Smooth muscle cell (in vitro differentiated cells): Measurements from ENCODE around the gene CAND2. TPM values are rescaled to one million over a fixed set of nuclear protein-coding genes. Genes with fewer than 3 reads are reported as not detected.
A peak's percentile ranks its signal among the peaks of the same experiment; 100 is the strongest.

ENCODE experiments used
- DNase-seq: peaks from one replicate; lab custom pipeline; 2025; ENCODE audit not compliant: unreplicated experiment; lab: John Stamatoyannopoulos, UW
- H2AFZ ChIP-seq: fragments of 200-600 bp; sonication (generic); 2 replicates; pipeline ENCODE4 v1.6.0; 2016; ENCODE audit warnings: antibody characterized with exemption, low read depth, mild to moderate bottlenecking
- H3F3A ChIP-seq: fragments of 200-600 bp; sonication (generic); 2 replicates; pipeline ENCODE4 v1.6.0; 2017; ENCODE audit warnings: antibody characterized with exemption, low read depth
- H3K27ac ChIP-seq: fragments of 200-600 bp; sonication (generic); 2 replicates; pipeline ENCODE4 v1.5.1; 2016; ENCODE audit warnings: low read depth, mild to moderate bottlenecking
- H3K27me3 ChIP-seq: fragments of 200-600 bp; sonication (generic); 2 replicates; pipeline ENCODE4 v1.6.1; 2016; ENCODE audit warnings: low read depth, mild to moderate bottlenecking
- H3K36me3 ChIP-seq: fragments of 200-600 bp; sonication (generic); 2 replicates; pipeline ENCODE4 v1.5.1; 2016; ENCODE audit warnings: low read depth
- H3K4me1 ChIP-seq: fragments of 200-600 bp; sonication (generic); 2 replicates; pipeline ENCODE4 v1.5.1; 2016; ENCODE audit warnings: low read depth
- H3K4me2 ChIP-seq: fragments of 200-600 bp; sonication (generic); 2 replicates; pipeline ENCODE4 v1.6.0; 2016; ENCODE audit warnings: mild to moderate bottlenecking
- H3K4me3 ChIP-seq: fragments of 200-600 bp; sonication (generic); 2 replicates; pipeline ENCODE4 v1.5.1; 2016; ENCODE audit warnings: mild to moderate bottlenecking
- H3K79me2 ChIP-seq: fragments of 200-600 bp; sonication (generic); 2 replicates; pipeline ENCODE4 v1.6.0; 2016; ENCODE audit warnings: low read depth, mild to moderate bottlenecking
- H3K9ac ChIP-seq: fragments of 200-600 bp; sonication (generic); 2 replicates; pipeline ENCODE4 v1.6.0; 2016; ENCODE audit warnings: low read depth
- H3K9me3 ChIP-seq: fragments of 200-600 bp; sonication (generic); replicated peaks from 2 replicates; pipeline ENCODE4 v1.5.1; 2016; ENCODE audit warnings: low read depth
- H4K20me1 ChIP-seq: fragments of 200-600 bp; sonication (generic); 2 replicates; pipeline ENCODE4 v1.6.0; 2016; ENCODE audit warnings: low read depth
- CTCF ChIP-seq: fragments of 200-600 bp; sonication (generic); IDR thresholded peaks from 2 replicates; pipeline ENCODE4 v1.5.1; 2017; ENCODE audit warnings: borderline replicate concordance, mild to moderate bottlenecking, antibody characterized with exemption; ENCODE audit not compliant: insufficient read depth, poor library complexity, severe bottlenecking
- WGBS: methylation state at CpG from one replicate; pipeline ENCODE4 v1.1.7; 2016; ENCODE audit warnings: low lambda C conversion rate; 5-methylcytosine and 5-hydroxymethylcytosine counted together
- polyA plus RNA-seq: library from polyadenylated mRNA; unstranded; fragments of >200 nt; fragmentation: Nextera tagmentation; extraction: Ambion mirVana; gene quantifications from 2 replicates; pipeline ENCODE4 v1.2.1, GENCODE V29; 2016
- total RNA-seq: library from RNA; depleted of rRNA; stranded (reverse); fragments of >200 nt; gene quantifications from 2 replicates; pipeline ENCODE4 v1.2.3, GENCODE V29; 2014

Gene CAND2
- total and polyA plus RNA-seq, 2 experiments from 2014 or later = 2.1 to 2.7 TPM

GRCh38 chr3:12759097-12759679 lies 37.3 kb upstream of the CAND2 start, which contains the start of gene TMEM40:
TSS of gene TMEM40 (minus strand) at chr3:12759259. CDS start at chr3:12749832, 9,427 bp downstream.
- no peak for TF ChIP-seq CTCF
- Histone ChIP-seq H3K27me3 (no peaks in the 10 kb centered on the region), H3K4me2 (peak within 1 kb of the TSS; percentile 28), H3K4me3 (no peak within 1 kb of the TSS), H3K36me3 (no peaks in the 10 kb centered on the region), H3F3A (no peaks in the 10 kb centered on the region), H3K79me2 (no peaks in the 10 kb centered on the region), H3K9me3 (no peaks in the 10 kb centered on the region), H2AFZ (no peak within 1 kb of the TSS), H3K27ac (peak within 1 kb of the TSS; percentile 85), H4K20me1 (no peaks in the 10 kb centered on the region), H3K4me1 (no peaks in the 10 kb centered on the region), H3K9ac (peak within 1 kb of the TSS; percentile 77)
- DNase-seq = no peak
- WGBS = 60% methylated on average over 10 of the region's 10 CpGs

GRCh38 chr3:12759693-12760565 lies 36.6 kb upstream of the CAND2 start:
- H4K20me1 ChIP-seq = no peaks in the 10 kb centered on the region
- H3K27ac ChIP-seq = peak overlapping the region; percentile 85
- H2AFZ ChIP-seq = no peak overlapping the region
- H3K4me3 ChIP-seq = no peak overlapping the region
- no peak for DNase-seq
- peak overlapping the region; percentile 77 for H3K9ac ChIP-seq
- no peaks in the 10 kb centered on the region for H3F3A ChIP-seq
- WGBS = 67% methylated on average over 8 of the region's 8 CpGs
- H3K4me2 ChIP-seq = no peak overlapping the region
- H3K36me3 ChIP-seq = no peaks in the 10 kb centered on the region
- H3K27me3 ChIP-seq = no peaks in the 10 kb centered on the region
- no peaks in the 10 kb centered on the region for H3K79me2 ChIP-seq
- TF ChIP-seq CTCF = no peak
- no peaks in the 10 kb centered on the region for H3K9me3 ChIP-seq
- no peaks in the 10 kb centered on the region for H3K4me1 ChIP-seq

- H3K27me3 ChIP-seq = no peaks in the 10 kb centered on the region
- H3K79me2 ChIP-seq = no peaks in the 10 kb centered on the region
- H3F3A ChIP-seq = no peaks in the 10 kb centered on the region
- H2AFZ ChIP-seq = no peak overlapping the region
- H4K20me1 ChIP-seq = no peaks in the 10 kb centered on the region
- no peak for DNase-seq
- no peaks in the 10 kb centered on the region for H3K4me1 ChIP-seq
- WGBS = 78% methylated on average over 8 of the region's 8 CpGs
- TF ChIP-seq CTCF = no peak
- H3K27ac ChIP-seq = no peak overlapping the region
- H3K4me3 ChIP-seq = no peak overlapping the region
- H3K4me2 ChIP-seq = no peak overlapping the region
- H3K9ac ChIP-seq = no peak overlapping the region
- no peaks in the 10 kb centered on the region for H3K36me3 ChIP-seq
- H3K9me3 ChIP-seq = no peaks in the 10 kb centered on the region
Measured at GRCh38 chr3:12764171-12764776, 32.2 kb upstream of the CAND2 start.
